ENCODE results near the gene SUGCT.

DNA sequence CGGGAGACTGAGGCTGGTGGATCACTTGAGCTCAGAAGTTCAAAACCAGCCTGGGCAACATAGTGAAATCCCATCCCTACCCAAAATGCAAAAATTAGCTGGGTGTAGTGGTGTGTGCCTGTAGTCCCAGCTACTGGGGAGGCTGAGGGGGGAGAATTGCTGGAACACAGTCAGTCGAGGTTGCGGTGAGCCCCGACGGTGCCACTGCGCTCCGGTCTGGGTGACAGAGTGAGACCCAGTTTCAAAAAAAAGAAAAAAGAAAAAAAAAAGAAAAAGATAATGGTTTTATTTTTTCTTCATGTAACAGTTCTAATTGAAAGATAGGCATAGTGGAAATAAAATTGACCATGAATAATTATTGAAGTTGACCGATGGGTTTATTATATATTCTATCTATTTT, 99.9 kb downstream of the SUGCT start:
- TF ChIP-seq, protein P1, sequence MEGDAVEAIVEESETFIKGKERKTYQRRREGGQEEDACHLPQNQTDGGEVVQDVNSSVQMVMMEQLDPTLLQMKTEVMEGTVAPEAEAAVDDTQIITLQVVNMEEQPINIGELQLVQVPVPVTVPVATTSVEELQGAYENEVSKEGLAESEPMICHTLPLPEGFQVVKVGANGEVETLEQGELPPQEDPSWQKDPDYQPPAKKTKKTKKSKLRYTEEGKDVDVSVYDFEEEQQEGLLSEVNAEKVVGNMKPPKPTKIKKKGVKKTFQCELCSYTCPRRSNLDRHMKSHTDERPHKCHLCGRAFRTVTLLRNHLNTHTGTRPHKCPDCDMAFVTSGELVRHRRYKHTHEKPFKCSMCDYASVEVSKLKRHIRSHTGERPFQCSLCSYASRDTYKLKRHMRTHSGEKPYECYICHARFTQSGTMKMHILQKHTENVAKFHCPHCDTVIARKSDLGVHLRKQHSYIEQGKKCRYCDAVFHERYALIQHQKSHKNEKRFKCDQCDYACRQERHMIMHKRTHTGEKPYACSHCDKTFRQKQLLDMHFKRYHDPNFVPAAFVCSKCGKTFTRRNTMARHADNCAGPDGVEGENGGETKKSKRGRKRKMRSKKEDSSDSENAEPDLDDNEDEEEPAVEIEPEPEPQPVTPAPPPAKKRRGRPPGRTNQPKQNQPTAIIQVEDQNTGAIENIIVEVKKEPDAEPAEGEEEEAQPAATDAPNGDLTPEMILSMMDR (conservative IDR thresholded peaks at IDR 0.05; ENCODE audit: low read length): no peak
- no peak for TF ChIP-seq EZH2phosphoT487 (IDR thresholded peaks at IDR 0.05; ENCODE audit: borderline replicate concordance, low read depth, low read length)

Data from OCI-LY7 (cell line).